Astrocyte (in vitro differentiated cells and primary cell): ENCODE data around the gene SFMBT2. TPM values are rescaled to one million over a fixed set of nuclear protein-coding genes. Genes with fewer than 3 reads are reported as not detected.

Source experiments
- DNase-seq: peaks from one replicate; pipeline ENCODE4 v3.0.0-alpha.2; 2010; ENCODE audit warnings: low read depth
- FAIRE-seq: peaks from 2 replicates; lab custom pipeline; 2011; peaks lifted over from hg19 to GRCh38; lab: Jason Lieb, UNC
- H2AFZ ChIP-seq: 2 replicates; pipeline ENCODE4 v1.6.0; 2012; ENCODE audit warnings: low read depth, low read length, inconsistent platforms
- H3K27ac ChIP-seq: 2 replicates; pipeline ENCODE4 v1.5.1; 2011; ENCODE audit warnings: low read depth, low read length, inconsistent platforms
- H3K27me3 ChIP-seq: 2 replicates; pipeline ENCODE4 v1.6.0; 2011; ENCODE audit warnings: low read length, inconsistent platforms; ENCODE audit not compliant: insufficient read depth
- H3K36me3 ChIP-seq: 2 replicates; pipeline ENCODE4 v1.5.1; 2011; ENCODE audit warnings: low read length, inconsistent platforms; ENCODE audit not compliant: insufficient read depth
- H3K4me1 ChIP-seq: 2 replicates; pipeline ENCODE4 v1.5.1; 2011; ENCODE audit warnings: low read length, inconsistent platforms; ENCODE audit not compliant: insufficient read depth
- H3K4me2 ChIP-seq: 2 replicates; pipeline ENCODE4 v1.6.0; 2012; ENCODE audit warnings: low read length, inconsistent platforms
- H3K4me3 ChIP-seq: 2 replicates; pipeline ENCODE4 v1.5.1; 2011; ENCODE audit warnings: low read depth, mild to moderate bottlenecking, low read length, inconsistent platforms; ENCODE audit not compliant: insufficient read depth
- H3K79me2 ChIP-seq: 2 replicates; pipeline ENCODE4 v1.6.0; 2012; ENCODE audit warnings: mild to moderate bottlenecking, low read length, inconsistent platforms; ENCODE audit not compliant: insufficient read depth
- H3K9ac ChIP-seq: 2 replicates; pipeline ENCODE4 v1.6.0; 2012; ENCODE audit warnings: mild to moderate bottlenecking, low read length, inconsistent platforms
- H3K9me3 ChIP-seq: 2 replicates; pipeline ENCODE4 v1.5.1; 2012; ENCODE audit warnings: low read depth, mild to moderate bottlenecking, low read length, inconsistent platforms; ENCODE audit not compliant: insufficient read depth
- H4K20me1 ChIP-seq: 2 replicates; pipeline ENCODE4 v1.6.0; 2012; ENCODE audit warnings: low read length, inconsistent platforms; ENCODE audit not compliant: insufficient read depth
- H3K27ac Mint-ChIP-seq: one replicate; pipeline ENCODE4 v1.8.0; 2021; ENCODE audit warnings: mild to moderate bottlenecking, mixed read lengths; ENCODE audit not compliant: unreplicated experiment
- H3K27me3 Mint-ChIP-seq: one replicate; pipeline ENCODE4 v1.8.0; 2021; ENCODE audit warnings: low read depth, mixed read lengths; ENCODE audit not compliant: unreplicated experiment
- H3K36me3 Mint-ChIP-seq: one replicate; pipeline ENCODE4 v1.8.0; 2021; ENCODE audit warnings: low read depth, mixed read lengths; ENCODE audit not compliant: unreplicated experiment
- H3K4me1 Mint-ChIP-seq: one replicate; pipeline ENCODE4 v1.8.0; 2021; ENCODE audit warnings: low read depth, mixed read lengths; ENCODE audit not compliant: unreplicated experiment
- H3K4me3 Mint-ChIP-seq: one replicate; pipeline ENCODE4 v1.8.0; 2021; ENCODE audit warnings: mild to moderate bottlenecking, moderate library complexity, mixed read lengths; ENCODE audit not compliant: unreplicated experiment
- H3K9me3 Mint-ChIP-seq: one replicate; pipeline ENCODE4 v1.8.0; 2021; ENCODE audit warnings: mild to moderate bottlenecking, mixed read lengths; ENCODE audit not compliant: unreplicated experiment
- CTCF ChIP-seq: IDR thresholded peaks from 2 replicates; pipeline ENCODE4 v1.5.1; 2011; ENCODE audit warnings: low read depth, mild to moderate bottlenecking, inconsistent platforms, low read length, moderate library complexity; ENCODE audit not compliant: insufficient read depth
- EZH2 ChIP-seq: IDR thresholded peaks from 2 replicates; pipeline ENCODE4 v1.6.1; 2012; ENCODE audit warnings: mild to moderate bottlenecking, low read length, inconsistent platforms; ENCODE audit not compliant: insufficient read depth
- total RNA-seq: library from RNA; stranded (reverse); gene quantifications from 2 replicates; pipeline ENCODE4 v1.2.1, GENCODE V29; 2021

SFMBT2 gene
- total RNA-seq, 1 donor from 2014 or later: 3.9 TPM

DNA sequence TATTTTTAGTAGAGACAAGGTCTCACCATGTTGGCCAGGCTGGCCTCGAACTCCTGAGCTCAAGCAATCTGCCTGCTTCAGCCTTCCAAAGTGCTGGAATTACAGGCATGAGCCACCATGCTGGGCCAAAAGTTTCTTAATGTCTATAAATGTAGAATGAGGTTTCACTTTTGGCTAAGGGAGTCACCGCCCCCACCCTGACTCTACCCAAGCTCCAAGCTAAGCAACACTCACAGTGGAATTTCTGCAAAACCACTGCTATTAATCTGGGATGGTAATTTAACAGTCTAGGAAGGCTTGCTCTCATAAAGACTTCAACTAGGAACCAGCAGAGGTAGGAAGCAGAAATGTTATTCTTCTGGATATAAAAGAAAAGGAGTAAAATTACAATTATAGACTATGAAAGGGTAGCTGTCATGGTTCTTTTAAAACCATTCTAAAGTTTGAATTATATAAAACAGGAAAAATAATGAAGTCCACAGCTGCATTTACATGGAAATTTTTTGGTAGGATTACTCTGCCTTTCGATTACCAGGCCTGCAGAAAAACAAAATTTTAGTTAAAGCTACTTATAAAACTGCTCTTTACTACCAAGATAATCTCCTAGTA lies 211.6 kb downstream of the SFMBT2 start:
- no peak overlapping the region for H3K4me2 ChIP-seq
- no peaks in the 10 kb centered on the region for H3K9me3 ChIP-seq
- Mint-ChIP-seq H3K4me1 (peaks cover 2% of the 10 kb centered on the region), H3K36me3 (peaks cover 20% of the 10 kb centered on the region), H3K4me3 (no peak overlapping the region), H3K27ac (no peak overlapping the region), H3K9me3 (peaks cover 5% of the 10 kb centered on the region), H3K27me3 (no peaks in the 10 kb centered on the region)
- no peak overlapping the region for H2AFZ ChIP-seq
- H3K79me2 ChIP-seq: no peaks in the 10 kb centered on the region
- H3K27ac ChIP-seq: no peak overlapping the region
- peak; percentile 80 for DNase-seq
- no peaks in the 10 kb centered on the region for H3K27me3 ChIP-seq
- no peak overlapping the region for H3K4me3 ChIP-seq
- FAIRE-seq: no peak
- no peak overlapping the region for H3K9ac ChIP-seq
- TF ChIP-seq CTCF: no peak
- no peak for TF ChIP-seq EZH2
- no peaks in the 10 kb centered on the region for H3K36me3 ChIP-seq
- no peaks in the 10 kb centered on the region for H3K4me1 ChIP-seq
- no peaks in the 10 kb centered on the region for H4K20me1 ChIP-seq

DNA sequence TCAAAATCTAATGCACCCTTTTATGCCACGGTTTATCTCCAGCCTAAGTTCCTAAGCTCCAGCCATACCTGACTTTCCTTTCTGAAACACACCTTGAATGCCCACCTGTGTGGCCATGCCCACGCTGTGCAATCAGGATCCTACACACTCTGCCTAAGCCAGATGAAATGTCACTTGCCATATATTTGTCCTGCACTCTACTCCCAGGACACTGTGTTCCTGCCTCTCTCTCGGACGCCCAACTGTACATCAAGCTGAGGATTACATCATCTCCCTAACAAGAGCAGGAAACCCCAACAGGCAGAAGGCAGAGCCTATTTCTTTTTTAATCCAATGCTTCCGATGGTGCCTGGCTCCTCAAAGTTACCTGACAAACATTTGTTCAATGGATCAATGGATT lies 214.6 kb downstream of the SFMBT2 start:
- H3K4me1 Mint-ChIP-seq: peaks cover 2% of the 10 kb centered on the region
- no peak overlapping the region for H3K4me3 Mint-ChIP-seq
- no peaks in the 10 kb centered on the region for H3K27me3 Mint-ChIP-seq
- peaks cover 5% of the 10 kb centered on the region for H3K9me3 Mint-ChIP-seq
- Histone ChIP-seq H3K36me3 (no peaks in the 10 kb centered on the region), H3K4me1 (no peaks in the 10 kb centered on the region), H2AFZ (no peak overlapping the region), H4K20me1 (no peaks in the 10 kb centered on the region), H3K27me3 (no peaks in the 10 kb centered on the region), H3K27ac (no peak overlapping the region), H3K79me2 (no peaks in the 10 kb centered on the region), H3K9ac (no peak overlapping the region), H3K4me3 (no peak overlapping the region), H3K9me3 (no peaks in the 10 kb centered on the region), H3K4me2 (no peak overlapping the region)
- DNase-seq: no peak
- peaks cover 22% of the 10 kb centered on the region for H3K36me3 Mint-ChIP-seq
- TF ChIP-seq CTCF: no peak
- no peak for TF ChIP-seq EZH2
- H3K27ac Mint-ChIP-seq: peak overlapping the region; percentile 38
- no peak for FAIRE-seq

DNA sequence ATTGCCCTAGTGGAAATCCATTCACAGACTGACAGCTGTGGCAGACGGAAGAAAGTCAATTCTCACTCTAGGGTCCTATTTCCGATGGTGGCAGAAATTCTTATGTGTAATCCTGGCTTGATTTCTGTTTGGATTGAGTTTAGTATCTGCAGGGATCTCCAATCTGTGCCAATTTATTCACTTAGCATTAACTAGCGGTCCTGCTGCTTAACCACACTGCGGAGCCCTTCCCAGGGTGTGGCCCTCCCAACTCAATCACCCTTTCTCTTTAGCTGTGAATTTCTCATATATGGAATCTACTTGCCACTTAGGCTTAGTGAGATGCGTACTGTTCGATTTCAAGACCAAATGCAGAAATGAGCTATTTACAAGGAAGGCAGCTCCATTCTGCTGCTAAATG lies 215.7 kb downstream of the SFMBT2 start:
- Histone ChIP-seq H4K20me1 (no peaks in the 10 kb centered on the region), H3K79me2 (no peaks in the 10 kb centered on the region), H3K4me3 (no peak overlapping the region), H3K9ac (no peak overlapping the region), H3K27ac (no peak overlapping the region), H3K36me3 (no peaks in the 10 kb centered on the region), H3K27me3 (no peaks in the 10 kb centered on the region), H3K9me3 (no peaks in the 10 kb centered on the region), H3K4me1 (no peaks in the 10 kb centered on the region), H3K4me2 (no peak overlapping the region), H2AFZ (no peak overlapping the region)
- peaks cover 2% of the 10 kb centered on the region for H3K4me1 Mint-ChIP-seq
- peaks cover 5% of the 10 kb centered on the region for H3K9me3 Mint-ChIP-seq
- no peak for DNase-seq
- H3K27ac Mint-ChIP-seq: no peak overlapping the region
- H3K4me3 Mint-ChIP-seq: no peak overlapping the region
- no peaks in the 10 kb centered on the region for H3K27me3 Mint-ChIP-seq
- no peak for TF ChIP-seq CTCF
- no peak for TF ChIP-seq EZH2
- peaks cover 22% of the 10 kb centered on the region for H3K36me3 Mint-ChIP-seq
- FAIRE-seq: no peak
